ENCODE data around the gene PTPN7. TPM values are rescaled to one million over a fixed set of nuclear protein-coding genes. Genes with fewer than 3 reads are reported as not detected.

PTPN7 gene
- total and polyA plus RNA-seq, 2 donors (not counting 3 experiments of a cell fraction or from before 2014, with no cell fraction given) = 0.86 to 1.8 TPM

- H3K27ac ChIP-seq (ENCODE audit: insufficient read depth, low read depth, low read length) = no peak overlapping the region
- no peak overlapping the region for H3K9ac ChIP-seq (replicated peaks; ENCODE audit: extremely low read depth, insufficient read depth, low read length)
- FAIRE-seq = no peak
- no peaks in the 10 kb centered on the region for H3K79me2 ChIP-seq (ENCODE audit: control insufficient read depth, insufficient read depth, low read length)
- H3K4me3 ChIP-seq (replicated peaks in 1 of 3; ENCODE audit: insufficient read depth in 1 of 3, low read depth in 1 of 3, low read length in 3 of 3) = no peak overlapping the region
- ChIA-PET POLR2A (no interaction called here), CTCF (interaction anchor here (0.8 kb wide), 1 partner anchor 17 kb away, joined by 5 read pairs; no protein-coding TSS in a partner anchor)
- no peaks in the 10 kb centered on the region for H3K9me3 ChIP-seq (replicated peaks; ENCODE audit: control insufficient read depth, insufficient read depth, low read length)
- no peak overlapping the region for H2AFZ ChIP-seq (ENCODE audit: low read depth, low read length)
- no peak for DNase-seq (ENCODE audit: low read depth, low spot score)
- no peaks in the 10 kb centered on the region for H3K27me3 ChIP-seq (ENCODE audit: control insufficient read depth in 2 of 2, insufficient read depth in 2 of 2, low read length in 2 of 2)
- H3K36me3 ChIP-seq (ENCODE audit: control insufficient read depth in 2 of 2, extremely low read depth in 1 of 2, insufficient read depth in 2 of 2, low read length in 2 of 2) = no peaks in the 10 kb centered on the region
- BruUV-seq (replicated peaks) = no TSS peak
- intact Hi-C loops (cut with micrococcal nuclease) (no loop called here), dilution Hi-C loops (cut with MboI; ENCODE audit: extremely low pct_ligation_motif_present, low sequenced_read_pairs) (no loop called here)
- H3K4me2 ChIP-seq (ENCODE audit: insufficient read depth, low read length) = no peak overlapping the region
- H4K20me1 ChIP-seq (replicated peaks; ENCODE audit: control insufficient read depth, extremely low read depth, insufficient read depth, low read length) = no peaks in the 10 kb centered on the region
- no peaks in the 10 kb centered on the region for H3K4me1 ChIP-seq (ENCODE audit: control insufficient read depth, extremely low read depth, insufficient read depth, low read length)
- no peaks in the 10 kb centered on the region for H3K9me1 ChIP-seq (replicated peaks; ENCODE audit: control insufficient read depth, extremely low read depth, insufficient read depth, low read length)
- TF ChIP-seq GATA2 (IDR thresholded peaks at IDR 0.05; ENCODE audit: insufficient read depth, insufficient read length, low read depth, low read length) (no peak), MYC (IDR thresholded peaks at IDR 0.05; ENCODE audit: low read depth, low read length) (no peak), EZH2 (IDR thresholded peaks at IDR 0.05; ENCODE audit: borderline replicate concordance, low read depth, low read length, severe bottlenecking) (no peak), POLR2A (IDR thresholded peaks at IDR 0.05; ENCODE audit: low read depth, low read length) (no peak), CTCF (IDR thresholded peaks at IDR 0.05; ENCODE audit: extremely low read depth in 1 of 2, insufficient read depth in 1 of 2, low read depth in 1 of 2, low read length in 2 of 2) (no peak), MAX (IDR thresholded peaks at IDR 0.05; ENCODE audit: insufficient read depth, insufficient read length) (no peak), JUN (IDR thresholded peaks at IDR 0.05; ENCODE audit: borderline replicate concordance, insufficient read depth, insufficient read length, low read depth) (no peak), POLR2AphosphoS5 (IDR thresholded peaks at IDR 0.05; ENCODE audit: insufficient read depth, low read depth, low read length) (no peak), FOS (IDR thresholded peaks at IDR 0.05; ENCODE audit: borderline replicate concordance, insufficient read depth, low read length) (no peak)
Measured at GRCh38 chr1:202101184-202101583, 59.2 kb downstream of the PTPN7 start.

Other genes starting within 250 kb of the PTPN7 start
- gene LMOD1, start 214.1 kb downstream of the PTPN7 start, total RNA-seq = 0.12 and 0.33 TPM in 2 replicates
- 0.08 and 0.19 TPM in 2 replicates for gene LMOD1, start 214.1 kb downstream of the PTPN7 start, polyA plus RNA-seq
- 93.7 and 105 TPM in 2 replicates for gene TIMM17A, start 205.1 kb downstream of the PTPN7 start, total RNA-seq
- gene TIMM17A, start 205.1 kb downstream of the PTPN7 start, polyA plus RNA-seq = 41.1 and 57.9 TPM in 2 replicates
- 65.7 and 73.5 TPM in 2 replicates for gene RNPEP, start 178.0 kb downstream of the PTPN7 start, total RNA-seq
- 48.9 and 56.1 TPM in 2 replicates for gene RNPEP, start 178.0 kb downstream of the PTPN7 start, polyA plus RNA-seq
- 0.09 and 0.29 TPM in 2 replicates for gene ELF3, start 150.0 kb downstream of the PTPN7 start, total RNA-seq
- gene ELF3, start 150.0 kb downstream of the PTPN7 start, polyA plus RNA-seq = 0.07 and 0.14 TPM in 2 replicates
- gene GPR37L1, start 37.7 kb downstream of the PTPN7 start, total RNA-seq = not detected in 2 replicates
- not detected in 2 replicates for gene GPR37L1, start 37.7 kb downstream of the PTPN7 start, polyA plus RNA-seq
- 69.5 and 75.6 TPM in 2 replicates for gene ARL8A, start 15.9 kb downstream of the PTPN7 start, total RNA-seq
- 54.3 and 57.9 TPM in 2 replicates for gene ARL8A, start 15.9 kb downstream of the PTPN7 start, polyA plus RNA-seq
- not detected in 2 replicates for gene LGR6, start 33.2 kb upstream of the PTPN7 start, total RNA-seq
- not detected in 2 replicates for gene LGR6, start 33.2 kb upstream of the PTPN7 start, polyA plus RNA-seq
- gene UBE2T, start 181.3 kb upstream of the PTPN7 start, total RNA-seq = 45.9 and 47.1 TPM in 2 replicates
- gene UBE2T, start 181.3 kb upstream of the PTPN7 start, polyA plus RNA-seq = 87.8 and 89.0 TPM in 2 replicates
- gene PPP1R12B, start 188.1 kb upstream of the PTPN7 start, total RNA-seq = 11.5 and 11.6 TPM in 2 replicates
- 8.4 and 9.0 TPM in 2 replicates for gene PPP1R12B, start 188.1 kb upstream of the PTPN7 start, polyA plus RNA-seq

Measured in endothelial cell of umbilical vein (primary cell).